K562 (cell line): ENCODE measurements around the gene A1CF. TPM values are rescaled to one million over a fixed set of nuclear protein-coding genes. Genes with fewer than 3 reads are reported as not detected.
"Not testable (repeated sequence)": the region's sequence is repeated elsewhere in the genome, so short reads cannot be mapped to it uniquely, and the experiment has no call there.

Source experiments
- ATAC-seq: fragments of 200-7000 bp; cut with Tn5 transposase; 3 replicates; pipeline ENCODE4 v1.9.1; 2020; ENCODE audit warnings: moderate library complexity
- BruUV-seq: library from RNA; stranded (reverse); fragments of 400-500 nt; replicated peaks from 2 replicates; lab custom pipeline; 2021; lab: Mats Ljungman, UMichigan
- CTCF ChIA-PET: fragments of 300-600 bp; formaldehyde crosslinking; extraction: SDS; loops from one replicate; lab custom pipeline; 2021; ENCODE audit warnings: low intra/inter-chr PET ratio; lab: Yijun Ruan, JAX
- POLR2A ChIA-PET: fragments of 300-600, 350-650 bp; sonication (Branson Sonifier 250); formaldehyde crosslinking; extraction: SDS; loops from one replicate; lab custom pipeline; 2021; ENCODE audit warnings: antibody characterized with exemption, inconsistent platforms; lab: Yijun Ruan, JAX
- DNase-seq, 4 experiments: peaks; one replicate each; pipeline versions ENCODE4 v3.0.0 to v3.0.0-alpha.2; 2011 to 2018; ENCODE audit warnings: low spot score in 3 of 4, mixed read lengths in 3 of 4; ENCODE audit errors: extremely low read depth in 1 of 4
- FAIRE-seq: peaks from 2 replicates; lab custom pipeline; 2011; peaks lifted over from hg19 to GRCh38; lab: Jason Lieb, UNC
- H2AFZ ChIP-seq: 2 replicates; pipeline ENCODE4 v1.6.0; 2011; ENCODE audit warnings: low read depth, low read length, control low read depth, inconsistent platforms
- H3K27ac ChIP-seq: fragments of 200-600 bp; 3 replicates; pipeline ENCODE4 v1.8.0; 2011; ENCODE audit warnings: low read depth, mild to moderate bottlenecking, control low read depth, inconsistent platforms, low read length, moderate library complexity, mixed read lengths; ENCODE audit errors: extremely low read depth
- H3K27me3 ChIP-seq, 2 experiments: fragments of 300-600 bp in 1 of 2; 2 replicates in 1 of 2; 3 replicates in 1 of 2; pipeline versions ENCODE4 v1.6.0 to v1.8.0; 2011; ENCODE audit warnings: inconsistent platforms in 2 of 2, low read length in 2 of 2, mild to moderate bottlenecking in 1 of 2, mixed read lengths in 1 of 2, moderate library complexity in 1 of 2; ENCODE audit not compliant: control insufficient read depth in 2 of 2, insufficient read depth in 2 of 2
- H3K36me3 ChIP-seq: fragments of 300-600 bp; 3 replicates; pipeline ENCODE4 v1.8.0; 2011; ENCODE audit warnings: mild to moderate bottlenecking, low read length, inconsistent platforms; ENCODE audit not compliant: control insufficient read depth, insufficient read depth
- H3K4me1 ChIP-seq, 2 experiments: fragments of 200-600 bp in 1 of 2; replicated peaks in 1 of 2; 2 replicates in 1 of 2; 3 replicates in 1 of 2; pipeline versions ENCODE4 v1.5.1 to v1.8.0; 2011; ENCODE audit warnings: inconsistent platforms in 2 of 2, low read length in 2 of 2, mild to moderate bottlenecking in 1 of 2, mixed read lengths in 1 of 2, moderate library complexity in 1 of 2; ENCODE audit not compliant: control insufficient read depth in 2 of 2, insufficient read depth in 2 of 2
- H3K4me2 ChIP-seq: 2 replicates; pipeline ENCODE4 v1.6.1; 2011; ENCODE audit warnings: low read length, control low read depth, inconsistent platforms, mixed read lengths; ENCODE audit not compliant: insufficient read depth
- H3K4me3 ChIP-seq: fragments of 200-600 bp; sonication (generic), shearing (Covaris generic); 2 replicates; pipeline ENCODE4 v1.5.1; 2016; ENCODE audit warnings: control low read depth, inconsistent platforms
- H3K79me2 ChIP-seq: fragments of 200-600 bp; 3 replicates; pipeline ENCODE4 v1.8.0; 2011; ENCODE audit warnings: low read length, inconsistent platforms; ENCODE audit not compliant: control insufficient read depth, insufficient read depth
- H3K9ac ChIP-seq, 2 experiments: 2 replicates each; pipeline versions ENCODE4 v1.6.0 to v1.6.1; 2011; ENCODE audit warnings: low read depth in 2 of 2, low read length in 2 of 2, control low read depth in 1 of 2, inconsistent platforms in 1 of 2, mild to moderate bottlenecking in 1 of 2, mixed read lengths in 1 of 2; ENCODE audit not compliant: insufficient read depth in 1 of 2
- H3K9me1 ChIP-seq: one replicate; pipeline ENCODE4 v1.6.0; 2011; ENCODE audit warnings: inconsistent platforms, mild to moderate bottlenecking, low read length, moderate library complexity; ENCODE audit not compliant: control insufficient read depth, insufficient read depth
- H3K9me3 ChIP-seq: replicated peaks from 2 replicates; pipeline ENCODE4 v1.5.1; 2011; ENCODE audit warnings: low read depth, low read length, inconsistent platforms; ENCODE audit not compliant: control insufficient read depth, insufficient read depth
- H4K20me1 ChIP-seq: replicated peaks from 2 replicates; pipeline ENCODE4 v1.6.1; 2011; ENCODE audit warnings: low read length, inconsistent platforms, mixed read lengths; ENCODE audit not compliant: control insufficient read depth, insufficient read depth
- CTCF ChIP-seq, 3 experiments: IDR thresholded peaks in 2 of 3; conservative IDR thresholded peaks in 1 of 3; 2 replicates each; pipeline ENCODE4 v1.5.1; 2011 to 2012; ENCODE audit warnings: low read length in 3 of 3, mild to moderate bottlenecking in 3 of 3, control low read depth in 2 of 3, improper control_type of control experiment in 1 of 3, inconsistent platforms in 1 of 3, low read depth in 1 of 3, mixed read lengths in 1 of 3, moderate library complexity in 1 of 3; ENCODE audit not compliant: insufficient read depth in 2 of 3
- RAD21 ChIP-seq, 2 experiments: fragments of 250-450 bp in 1 of 2; fragments of 450-650 bp in 1 of 2; sonication (Bioruptor Pico) in 1 of 2; formaldehyde crosslinking in 1 of 2; IDR thresholded peaks in 1 of 2; conservative IDR thresholded peaks in 1 of 2; 2 replicates each; pipeline versions ENCODE4 v1.4.0 to v1.8.0; 2020 to 2022; ENCODE audit warnings: mild to moderate bottlenecking in 2 of 2, moderate library complexity in 1 of 2
- WGBS: fragments of 100-300 bp; shearing (Covaris generic); methylation state at CpG from one replicate; pipeline ENCODE4 v1.1.6; 2016; ENCODE audit warnings: low coverage, mixed read lengths; ENCODE audit not compliant: insufficient coverage; ENCODE audit errors: missing lambda C conversion rate; 5-methylcytosine and 5-hydroxymethylcytosine counted together
- in situ Hi-C: fragments of 300-500 bp; cut with MboI; formaldehyde crosslinking; loops from 4 replicates; pipeline ENCODE4 v1.15.0; 2018; ENCODE audit warnings: inconsistent platforms, mixed read lengths
- intact Hi-C: fragments of 100-400 bp; cut with micrococcal nuclease; formaldehyde crosslinking; loops from 2 replicates; pipeline ENCODE4 v1.14.2; 2022
- polyA plus RNA-seq, 8 experiments: library from polyadenylated mRNA; depleted of rRNA in 4 of 8; stranded (reverse) in 5 of 8; unstranded in 3 of 8; fragments of >200 nt; fragmentation: Nextera tagmentation in 2 of 8; fragmentation: Illumina TruSeq in 1 of 8; extraction: Ambion mirVana in 2 of 8; extraction: Trizol in 1 of 8; gene quantifications; 2 replicates each; pipeline versions ENCODE4 v1.2.1 to v1.2.3, GENCODE V29; 2011 to 2014; ENCODE audit warnings: inconsistent platforms in 1 of 8, missing spikeins in 1 of 8
- total RNA-seq, 7 experiments: library from RNA; depleted of rRNA in 6 of 7; stranded (reverse); fragments of >200 nt in 6 of 7; fragmentation: Illumina TruSeq in 2 of 7; extraction: Trizol in 2 of 7; gene quantifications; 2 replicates each; pipeline versions ENCODE4 v1.2.1 to v1.2.3, GENCODE V29; 2011 to 2021; ENCODE audit warnings: low replicate concordance in 1 of 7

The A1CF gene
- total and polyA plus RNA-seq, 9 of the 15 experiments (the other 6 are each of a cell fraction or from before 2014, with no cell fraction given), result 0.11 TPM; not detected in 8

GRCh38 chr10:50774868-50775267 is 110.6 kb downstream of the A1CF start:
- in situ Hi-C loops, result not testable (repeated sequence)
- 0% methylated on average over 2 of the region's 2 CpGs for WGBS

GRCh38 chr10:50772042-50772441 is 113.4 kb downstream of the A1CF start:
- H3K4me2 ChIP-seq, H2AFZ ChIP-seq, H4K20me1 ChIP-seq, H3K9me3 ChIP-seq, in situ Hi-C loops, ATAC-seq, H3K36me3 ChIP-seq, H3K9ac ChIP-seq, POLR2A ChIA-PET, H3K27ac ChIP-seq, FAIRE-seq, H3K9me1 ChIP-seq, H3K79me2 ChIP-seq, DNase-seq, BruUV-seq, CTCF ChIA-PET, H3K4me3 ChIP-seq, H3K27me3 ChIP-seq, intact Hi-C loops, H3K4me1 ChIP-seq: not testable (repeated sequence)
- WGBS, result 0% methylated on average over 2 of the region's 3 CpGs

More at GRCh38 chr10:50774868-50775267, 110.6 kb downstream of the A1CF start:
- H4K20me1 ChIP-seq, intact Hi-C loops, H2AFZ ChIP-seq, H3K9ac ChIP-seq: not testable (repeated sequence)
- TF ChIP-seq RAD21 (CRISPR knock-in tag; conservative IDR thresholded peaks at IDR 0.05 in 1 of 2, IDR thresholded peaks at IDR 0.05 in 1 of 2) (peak in 1 of 2 experiments; percentile 46; a peak in 2 of 4 replicates), CTCF (IDR thresholded peaks at IDR 0.05 in 2 of 3, conservative IDR thresholded peaks at IDR 0.05 in 1 of 3; ENCODE audit: insufficient read depth in 2 of 3, low read depth in 1 of 3, low read length in 3 of 3) (0 out of 6 replicates have a peak, but pooled peaks of 1 of the 3 experiments have one; percentile 1)
- TF ChIP-seq, all 486 proteins: peak for 2; not testable (repeated sequence) for 484
- H3K9me1 ChIP-seq, CTCF ChIA-PET, H3K4me2 ChIP-seq, H3K79me2 ChIP-seq, FAIRE-seq, POLR2A ChIA-PET, H3K9me3 ChIP-seq, H3K36me3 ChIP-seq, DNase-seq, H3K27ac ChIP-seq, H3K4me1 ChIP-seq, H3K27me3 ChIP-seq, H3K4me3 ChIP-seq, BruUV-seq: not testable (repeated sequence)
- ATAC-seq, result peak; percentile 79

GRCh38 chr10:50766774-50767513 is 118.5 kb downstream of the A1CF start:
- H3K4me2 ChIP-seq, BruUV-seq, POLR2A ChIA-PET: not testable (repeated sequence)

More at GRCh38 chr10:50766774-50767513, 118.5 kb downstream of the A1CF start:
- in situ Hi-C loops, result loop anchor here (5.0 kb wide), 1 partner anchor 595 kb away; no protein-coding TSS in a partner anchor
- CTCF ChIA-PET, H3K27ac ChIP-seq, H4K20me1 ChIP-seq, H3K9me1 ChIP-seq, DNase-seq, ATAC-seq, H3K9me3 ChIP-seq, H3K9ac ChIP-seq, H3K79me2 ChIP-seq, H2AFZ ChIP-seq, H3K4me3 ChIP-seq, H3K27me3 ChIP-seq, H3K4me1 ChIP-seq, intact Hi-C loops, H3K36me3 ChIP-seq, FAIRE-seq: not testable (repeated sequence)
- WGBS, result 64% methylated on average over 4 of the region's 5 CpGs
